Stimulated activated CD4-positive, alpha-beta T cell treated with anti-CD3 and anti-CD28 coated beads, Interleukin-12 subunit alpha, Interleukin-12 subunit beta, amount 100 ng/mL, for 48 hours (primary cell): ENCODE results near the gene AKNA.
A peak's percentile ranks its signal among the peaks of the same experiment; 100 is the strongest.
"Not testable (repeated sequence)": the region's sequence is repeated elsewhere in the genome, so short reads cannot be mapped to it uniquely, and the experiment has no call there.

ENCODE experiments used
- DNase-seq, 3 donors: peaks; one replicate each; pipeline ENCODE4 v3.0.0-alpha.2; 2020; ENCODE audit warnings: low read depth in 2 of 3, low spot score in 1 of 3

Gene AKNA

GRCh38 chr9:114342755-114343440, 44.9 kb downstream of the AKNA start:
- DNase-seq = no peak

DNA sequence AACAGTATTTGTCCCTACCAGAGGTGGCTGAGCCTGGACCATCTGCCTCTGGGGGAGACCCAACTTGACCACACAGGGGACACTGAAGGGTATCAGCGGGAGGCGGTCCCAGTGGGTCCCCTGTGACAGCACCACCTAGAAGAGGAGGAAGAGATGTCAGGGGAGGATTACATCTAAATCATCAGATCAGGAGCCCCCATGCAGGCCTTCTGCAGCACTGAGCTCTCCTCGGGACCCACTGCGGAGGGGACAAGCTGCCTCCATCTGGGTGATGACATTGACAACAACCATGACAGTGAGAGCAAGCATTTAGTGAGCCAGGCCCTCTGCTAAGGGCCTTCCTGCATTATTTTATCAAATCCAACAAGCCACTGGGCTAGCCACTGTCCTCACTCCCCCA, 45.8 kb downstream of the AKNA start:
- DNase-seq = no peak

- no peak for DNase-seq
Measured at GRCh38 chr9:114341152-114341830, 46.5 kb downstream of the AKNA start.

GRCh38 chr9:114339130-114339908, 48.5 kb downstream of the AKNA start:
- DNase-seq = peak in 2 of 3 donors; percentile 36 to 47

GRCh38 chr9:114338187-114338586, 49.6 kb downstream of the AKNA start:
- DNase-seq = no peak

- DNase-seq = no peak
Measured at GRCh38 chr9:114336699-114337395, 50.9 kb downstream of the AKNA start.

DNA sequence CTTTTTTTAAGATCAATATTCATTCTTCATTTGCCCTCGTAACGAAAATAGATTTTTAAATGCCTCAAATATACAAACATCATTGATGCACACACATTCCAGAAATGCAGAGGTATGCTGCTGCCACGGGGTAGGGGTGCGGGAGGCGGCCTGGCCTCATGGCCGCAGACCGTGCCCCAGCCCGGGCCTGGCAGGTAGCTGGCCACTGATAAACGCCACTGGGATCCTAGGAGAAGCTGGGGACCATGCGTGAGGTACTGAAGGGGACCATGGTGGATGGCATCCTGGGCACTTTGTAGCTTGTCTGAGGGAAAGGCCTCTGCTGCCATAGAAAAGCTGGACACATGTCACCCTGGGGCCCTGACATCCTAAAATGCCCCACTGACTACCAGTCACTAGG, 51.6 kb downstream of the AKNA start:
- DNase-seq = no peak

- no peak for DNase-seq
Measured at GRCh38 chr9:114335745-114336144, 52.0 kb downstream of the AKNA start.

DNA sequence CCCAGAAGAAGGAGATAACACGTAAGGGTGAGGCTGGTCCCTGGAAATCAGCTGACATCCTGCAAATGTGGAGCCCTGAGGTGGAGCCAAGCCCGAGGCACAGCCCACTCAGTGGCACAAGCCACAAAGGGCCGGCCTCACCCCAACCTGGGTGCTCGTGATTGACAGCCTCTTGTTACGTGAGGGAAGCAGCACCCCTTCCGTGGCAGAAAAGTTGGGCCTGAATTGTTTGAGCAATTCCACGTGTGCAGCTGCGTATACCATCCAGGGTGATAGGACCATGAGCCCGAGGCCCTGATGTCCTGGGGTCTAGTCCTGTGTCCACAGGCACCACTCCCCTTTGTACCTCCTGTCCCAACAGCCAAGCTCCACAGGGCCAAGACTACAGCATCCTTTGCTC, 53.3 kb downstream of the AKNA start:
- DNase-seq = no peak

- DNase-seq = not testable (repeated sequence)
Measured at GRCh38 chr9:114333718-114334117, 54.1 kb downstream of the AKNA start.

GRCh38 chr9:114332474-114333040, 55.2 kb downstream of the AKNA start:
- not testable (repeated sequence) for DNase-seq

GRCh38 chr9:114331229-114332195, 56.3 kb downstream of the AKNA start:
- not testable (repeated sequence) for DNase-seq

- DNase-seq = no peak
Measured at GRCh38 chr9:114330636-114331035, 57.1 kb downstream of the AKNA start.

- not testable (repeated sequence) for DNase-seq
Measured at GRCh38 chr9:114329625-114330022, 58.2 kb downstream of the AKNA start, which contains the start of gene ORM2. TSS of gene ORM2 (plus strand) at chr9:114329869. CDS start at chr9:114329905, 36 bp downstream.

DNA sequence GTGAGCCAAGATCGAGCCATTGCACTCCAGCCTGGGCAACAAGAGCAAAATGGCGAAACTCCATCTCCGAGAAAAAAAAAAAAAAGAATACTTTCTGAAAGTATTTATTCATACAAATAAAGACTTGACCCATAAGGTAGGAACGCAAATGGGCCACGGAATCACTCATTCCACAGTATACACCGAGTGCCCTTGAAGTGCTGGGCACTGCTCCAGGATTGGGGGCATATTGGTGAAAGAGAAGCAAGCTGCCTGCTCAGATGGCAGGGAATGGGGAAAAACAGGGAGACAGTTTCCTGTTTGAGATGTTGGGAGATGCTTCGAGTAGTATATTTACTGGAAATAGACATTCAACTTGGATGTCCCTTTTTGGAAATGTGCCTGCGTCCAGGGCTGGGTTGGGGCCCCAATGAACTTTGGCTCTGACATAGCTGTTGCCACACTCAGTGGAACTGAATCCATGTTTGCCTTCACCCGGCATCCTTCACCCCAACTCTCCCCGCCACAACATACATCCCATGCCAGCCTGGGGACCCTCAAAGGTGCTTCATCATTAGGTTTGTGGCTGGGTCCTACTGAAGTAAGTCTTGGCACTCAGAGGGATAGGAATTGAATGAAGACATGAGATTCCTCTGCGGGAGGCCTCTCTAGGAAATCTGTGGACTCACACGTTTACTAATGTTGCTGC, 58.7 kb downstream of the AKNA start:
- DNase-seq = not testable (repeated sequence)

- not testable (repeated sequence) for DNase-seq
Measured at GRCh38 chr9:114328357-114328820, 59.4 kb downstream of the AKNA start.

DNA sequence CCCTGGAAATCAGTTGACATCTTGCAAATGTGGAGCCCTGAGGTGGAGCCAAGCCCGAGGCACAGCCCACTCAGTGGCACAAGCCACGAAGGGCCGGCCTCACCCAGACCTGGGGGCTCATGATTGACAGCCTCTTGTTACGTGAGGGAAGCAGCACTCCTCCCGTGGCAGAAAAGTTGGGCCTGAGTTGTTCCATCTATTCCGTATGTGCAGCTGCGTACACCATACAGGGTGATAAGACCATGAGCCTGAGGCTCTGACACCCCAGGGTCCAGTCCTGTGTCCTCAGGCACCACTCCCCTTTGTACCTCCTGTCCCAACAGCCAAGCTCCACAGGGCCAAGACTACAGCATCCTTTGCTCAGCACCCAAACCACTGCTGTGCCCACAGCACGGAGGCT, 60.0 kb downstream of the AKNA start:
- DNase-seq = no peak

GRCh38 chr9:114325684-114326254, 62.0 kb downstream of the AKNA start:
- not testable (repeated sequence) for DNase-seq

DNA sequence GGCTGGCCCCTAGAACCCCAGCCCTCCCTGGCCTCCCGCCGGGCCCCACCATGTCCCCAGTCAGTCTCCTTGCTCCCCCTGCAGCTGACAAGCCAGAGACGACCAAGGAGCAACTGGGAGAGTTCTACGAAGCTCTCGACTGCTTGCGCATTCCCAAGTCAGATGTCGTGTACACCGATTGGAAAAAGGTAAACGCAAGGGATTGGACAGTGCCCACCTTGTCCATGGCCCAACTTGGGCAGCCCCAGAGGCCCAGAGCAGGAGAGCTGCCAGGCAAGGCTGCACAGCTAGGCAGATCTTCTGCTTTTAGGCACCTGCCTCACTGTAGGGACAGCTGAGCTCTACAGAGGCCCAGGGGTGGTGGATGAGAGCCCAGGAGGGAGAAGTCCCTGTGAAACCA, 62.8 kb downstream of the AKNA start:
- DNase-seq = not testable (repeated sequence)
